Esophagus squamous epithelium (tissue), 5 donors: ENCODE results near the gene CMC2. TPM values are rescaled to one million over a fixed set of nuclear protein-coding genes. Genes with fewer than 3 reads are reported as not detected.

ENCODE experiments used
- DNase-seq: peaks from one replicate; lab custom pipeline; 2025; lab: John Stamatoyannopoulos, UW
- H3K27ac ChIP-seq, 4 donors: fragments of 200-600 bp; sonication (generic); one replicate each; pipeline ENCODE4 v1.5.1; 2016 to 2019; ENCODE audit warnings: mild to moderate bottlenecking in 1 of 4
- H3K27me3 ChIP-seq, 4 donors: fragments of 200-600 bp; sonication (generic); 1 replicate in 3 of 4; 2 replicates in 1 of 4; pipeline versions ENCODE4 v1.5.1 to v1.6.0; 2017 to 2021; ENCODE audit warnings: antibody characterized with exemption in 1 of 4
- H3K36me3 ChIP-seq, 3 donors: fragments of 200-600 bp; sonication (generic); one replicate each; pipeline ENCODE4 v1.5.1; 2016 to 2019
- H3K4me1 ChIP-seq, 3 donors: fragments of 200-600 bp; sonication (generic); one replicate each; pipeline ENCODE4 v1.5.1; 2017 to 2019
- H3K4me3 ChIP-seq, 4 donors: fragments of 200-600 bp; sonication (generic); 1 replicate in 3 of 4; 2 replicates in 1 of 4; pipeline ENCODE4 v1.5.1; 2016 to 2019; ENCODE audit warnings: mild to moderate bottlenecking in 2 of 4, moderate library complexity in 1 of 4
- H3K9me3 ChIP-seq, 3 donors: fragments of 200-600 bp; sonication (generic); one replicate each; pipeline ENCODE4 v1.5.1; 2016 to 2019
- POLR2A ChIP-seq, 4 donors: fragments of 450-650 bp; IDR thresholded peaks; one replicate each; pipeline ENCODE4 v1.6.1; 2017; ENCODE audit warnings: antibody characterized with exemption in 4 of 4, mild to moderate bottlenecking in 4 of 4, moderate library complexity in 3 of 4
- WGBS, 2 donors: methylation state at CpG; one replicate each; pipeline ENCODE4 v1.1.5; 2018; 5-methylcytosine and 5-hydroxymethylcytosine counted together
- intact Hi-C: fragments of 100-400 bp; cut with DNase I; formaldehyde crosslinking; loops from one replicate; pipeline ENCODE4 v1.15.0; 2022
- total RNA-seq, 4 donors: library from RNA; depleted of rRNA; stranded (reverse); fragments of >200 nt; gene quantifications; one replicate each; pipeline ENCODE4 v1.1.0, GENCODE V29; 2016
- TF ChIP-seq, protein P1 (sequence below), 6 experiments: fragments of 450-650 bp in 4 of 6; fragments of 200-600 bp in 2 of 6; sonication (generic) in 2 of 6; IDR thresholded peaks; one replicate each; pipeline ENCODE4 v1.5.1; 2016 to 2019; ENCODE audit warnings: antibody characterized with exemption in 6 of 6, mild to moderate bottlenecking in 4 of 6, moderate library complexity in 4 of 6
- donor health status: DM: yes; HTN: yes; CAD: no.

The CMC2 gene
- total RNA-seq, 4 donors from 2014 or later = 7.4 to 41.2 (median 24.4) TPM

DNA sequence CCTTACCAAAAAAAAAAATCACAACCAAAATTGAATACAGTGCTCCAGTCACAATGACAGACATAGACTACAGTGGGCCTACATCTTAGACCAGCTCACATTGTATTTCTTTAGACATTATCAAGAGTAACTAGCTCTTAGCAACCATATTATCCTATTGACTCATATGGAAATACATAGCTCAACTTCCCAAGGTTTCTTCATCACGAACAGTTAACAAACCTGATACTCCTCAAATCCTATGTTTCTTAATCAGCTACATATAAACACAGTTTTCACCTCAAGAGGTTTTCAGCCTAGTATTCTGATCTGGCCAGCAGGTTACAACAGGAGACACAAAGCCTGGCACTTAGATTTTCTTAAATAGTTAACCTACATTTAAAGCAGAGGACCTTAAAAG is 29.7 kb downstream of the CMC2 start:
- Histone ChIP-seq H3K36me3 (peaks cover 0 to 60% (median 0%) of the 10 kb centered on the region in 3 donors), H3K9me3 (no peaks in the 10 kb centered on the region), H3K4me1 (peaks cover 0 to 4% (median 0%) of the 10 kb centered on the region in 3 donors), H3K4me3 (no peak overlapping the region), H3K27ac (no peak overlapping the region), H3K27me3 (no peaks in the 10 kb centered on the region)
- TF ChIP-seq, protein P1, sequence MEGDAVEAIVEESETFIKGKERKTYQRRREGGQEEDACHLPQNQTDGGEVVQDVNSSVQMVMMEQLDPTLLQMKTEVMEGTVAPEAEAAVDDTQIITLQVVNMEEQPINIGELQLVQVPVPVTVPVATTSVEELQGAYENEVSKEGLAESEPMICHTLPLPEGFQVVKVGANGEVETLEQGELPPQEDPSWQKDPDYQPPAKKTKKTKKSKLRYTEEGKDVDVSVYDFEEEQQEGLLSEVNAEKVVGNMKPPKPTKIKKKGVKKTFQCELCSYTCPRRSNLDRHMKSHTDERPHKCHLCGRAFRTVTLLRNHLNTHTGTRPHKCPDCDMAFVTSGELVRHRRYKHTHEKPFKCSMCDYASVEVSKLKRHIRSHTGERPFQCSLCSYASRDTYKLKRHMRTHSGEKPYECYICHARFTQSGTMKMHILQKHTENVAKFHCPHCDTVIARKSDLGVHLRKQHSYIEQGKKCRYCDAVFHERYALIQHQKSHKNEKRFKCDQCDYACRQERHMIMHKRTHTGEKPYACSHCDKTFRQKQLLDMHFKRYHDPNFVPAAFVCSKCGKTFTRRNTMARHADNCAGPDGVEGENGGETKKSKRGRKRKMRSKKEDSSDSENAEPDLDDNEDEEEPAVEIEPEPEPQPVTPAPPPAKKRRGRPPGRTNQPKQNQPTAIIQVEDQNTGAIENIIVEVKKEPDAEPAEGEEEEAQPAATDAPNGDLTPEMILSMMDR (IDR thresholded peaks at IDR 0.05) = no peak
- TF ChIP-seq POLR2A (IDR thresholded peaks at IDR 0.05) = no peak
- DNase-seq = no peak
- WGBS, 2 donors = 84 to 95% methylated on average over 1 of the region's 1 CpG
- intact Hi-C loops = no loop called here

DNA sequence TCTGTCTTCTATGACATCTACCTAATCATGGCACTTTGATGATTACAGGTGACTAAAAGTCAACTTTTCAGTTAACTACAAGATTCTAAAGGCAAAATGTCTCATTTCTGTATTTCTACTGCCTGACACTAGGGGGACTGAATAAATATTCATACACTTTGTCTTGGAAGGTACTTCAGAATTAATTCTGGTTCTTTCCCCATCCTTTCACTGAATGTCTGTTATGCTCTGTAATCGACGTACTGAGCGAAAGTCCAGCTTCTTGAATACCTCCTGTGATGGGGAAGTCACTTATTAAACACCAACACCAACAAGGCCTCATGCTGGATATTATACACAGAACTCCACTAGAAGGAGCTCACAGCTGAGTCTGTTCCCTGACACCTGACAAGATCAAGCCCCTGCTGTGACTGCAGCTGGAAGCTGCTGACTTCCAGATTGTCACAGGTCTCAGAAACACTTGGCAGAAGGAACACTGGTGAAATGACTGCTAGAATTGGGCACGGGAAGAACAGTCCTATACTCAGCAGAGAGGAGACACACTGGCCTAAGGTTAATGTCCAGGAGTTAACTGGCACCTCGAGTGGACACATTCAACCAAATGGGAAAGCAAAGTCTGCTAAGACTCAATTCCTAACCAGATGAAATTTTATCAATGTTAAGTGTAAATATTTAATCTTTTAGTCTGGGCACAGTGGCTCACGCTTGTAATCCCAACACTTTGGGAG is 31.9 kb downstream of the CMC2 start:
- Histone ChIP-seq H3K36me3 (peaks cover 0 to 60% (median 0%) of the 10 kb centered on the region in 3 donors), H3K4me1 (peaks cover 0 to 4% (median 0%) of the 10 kb centered on the region in 3 donors), H3K27ac (no peak overlapping the region), H3K27me3 (no peaks in the 10 kb centered on the region), H3K4me3 (no peak overlapping the region), H3K9me3 (no peaks in the 10 kb centered on the region)
- WGBS, 2 donors = 90 to 99% methylated on average over 4 to 6 of the region's 6 CpGs
- TF ChIP-seq, protein P1 (IDR thresholded peaks at IDR 0.05) = peak in 3 of 6 experiments; percentile 13 to 45 (median 16)
- TF ChIP-seq POLR2A (IDR thresholded peaks at IDR 0.05) = no peak
- intact Hi-C loops = no loop called here
- DNase-seq = no peak

DNA sequence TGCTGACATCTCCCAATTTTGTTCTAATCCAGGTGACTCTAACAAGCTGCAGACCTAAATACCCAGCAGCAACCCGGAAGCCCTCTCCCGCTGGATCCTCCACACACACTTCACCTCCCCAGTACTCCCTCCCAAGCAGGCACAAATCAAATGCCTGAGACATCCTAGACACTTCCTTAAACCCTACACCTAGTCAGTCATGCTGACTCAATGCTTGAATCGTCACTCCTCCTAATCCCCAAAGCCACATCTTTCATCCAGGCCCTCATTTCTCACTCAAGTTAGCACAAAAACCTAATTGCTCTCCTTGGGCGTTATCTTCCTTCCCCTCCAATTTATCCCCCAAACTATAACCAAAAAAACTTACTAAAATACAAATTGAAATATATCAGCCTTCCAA is 32.7 kb downstream of the CMC2 start:
- intact Hi-C loops = no loop called here
- H3K27ac ChIP-seq = no peak overlapping the region
- 79 to 81% methylated on average over 3 of the region's 4 CpGs for WGBS, 2 donors
- H3K4me3 ChIP-seq = no peak overlapping the region
- H3K9me3 ChIP-seq = no peaks in the 10 kb centered on the region
- H3K36me3 ChIP-seq = peaks cover 0 to 52% (median 0%) of the 10 kb centered on the region in 3 donors
- no peak for TF ChIP-seq POLR2A (IDR thresholded peaks at IDR 0.05)
- TF ChIP-seq, protein P1 (IDR thresholded peaks at IDR 0.05) = no peak
- H3K27me3 ChIP-seq = no peaks in the 10 kb centered on the region
- no peak for DNase-seq
- H3K4me1 ChIP-seq = peaks cover 0 to 4% (median 0%) of the 10 kb centered on the region in 3 donors

DNA sequence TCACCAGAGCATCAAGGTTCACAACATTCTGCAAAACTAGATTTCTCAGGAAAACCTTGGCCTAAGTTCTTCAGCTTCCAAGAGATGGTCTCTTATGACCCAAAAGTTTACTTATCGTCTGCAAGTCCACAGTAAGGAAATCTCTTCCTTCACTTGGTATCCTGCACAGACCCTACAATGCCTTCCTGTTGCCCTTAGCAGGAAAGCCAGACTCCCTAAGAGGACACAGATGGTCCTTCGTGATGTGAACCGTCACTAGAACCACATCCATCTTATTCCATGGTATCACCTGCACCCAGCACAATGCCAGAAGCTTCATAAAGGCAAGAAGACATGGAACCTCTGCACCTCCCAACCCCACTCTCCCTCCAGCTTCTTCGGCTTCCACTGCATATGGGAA is 34.1 kb downstream of the CMC2 start:
- intact Hi-C loops = no loop called here
- no peak for DNase-seq
- Histone ChIP-seq H3K27ac (no peak overlapping the region), H3K4me1 (peaks cover 0 to 4% (median 0%) of the 10 kb centered on the region in 3 donors), H3K9me3 (no peaks in the 10 kb centered on the region), H3K27me3 (no peaks in the 10 kb centered on the region), H3K36me3 (peaks cover 0 to 38% (median 0%) of the 10 kb centered on the region in 3 donors), H3K4me3 (no peak overlapping the region)
- 78 to 91% methylated on average over 4 of the region's 4 CpGs for WGBS, 2 donors
- TF ChIP-seq, protein P1 (IDR thresholded peaks at IDR 0.05) = no peak
- TF ChIP-seq POLR2A (IDR thresholded peaks at IDR 0.05) = no peak

DNA sequence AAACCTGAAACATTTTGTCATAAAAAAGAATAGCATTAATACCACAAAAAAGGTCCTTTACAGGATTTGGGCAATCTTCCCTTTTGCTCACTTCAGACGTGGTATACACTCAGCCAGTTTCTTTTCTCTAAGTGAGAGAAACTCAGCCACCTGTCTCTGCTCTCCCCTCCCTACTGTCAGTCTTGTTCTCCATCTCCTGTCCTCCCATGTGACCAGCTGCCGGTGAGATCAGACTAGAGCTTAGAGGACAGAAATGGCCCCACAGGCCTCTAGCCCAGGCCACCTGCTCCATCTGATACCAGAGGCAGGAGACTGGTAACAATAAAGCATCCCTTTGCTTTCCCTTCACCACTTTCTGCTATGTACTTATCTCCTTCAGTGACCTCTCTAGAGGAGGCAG is 34.9 kb downstream of the CMC2 start:
- peaks cover 0 to 36% (median 0%) of the 10 kb centered on the region in 3 donors for H3K36me3 ChIP-seq
- TF ChIP-seq, protein P1 (IDR thresholded peaks at IDR 0.05) = no peak
- no peak for TF ChIP-seq POLR2A (IDR thresholded peaks at IDR 0.05)
- no peaks in the 10 kb centered on the region for H3K27me3 ChIP-seq
- no peak overlapping the region for H3K4me3 ChIP-seq
- no peaks in the 10 kb centered on the region for H3K9me3 ChIP-seq
- 76 to 77% methylated on average over 2 of the region's 2 CpGs for WGBS, 2 donors
- no peak overlapping the region for H3K27ac ChIP-seq
- DNase-seq = no peak
- H3K4me1 ChIP-seq = peaks cover 0 to 4% (median 0%) of the 10 kb centered on the region in 3 donors
- intact Hi-C loops = no loop called here
